OCI-M2 (cell line): ENCODE data around the gene RTTN.

ENCODE experiments used
- DNase-seq: peaks from one replicate; lab custom pipeline; 2025; ENCODE audit not compliant: unreplicated experiment; lab: John Stamatoyannopoulos, UW

RTTN gene

GRCh38 chr18:70197844-70198243, 7.6 kb downstream of the RTTN start:
- no peak for DNase-seq

- DNase-seq: no peak
These were observed 8.5 kb downstream of the RTTN start for GRCh38 chr18:70197026-70197425.

GRCh38 chr18:70195852-70196434, 9.5 kb downstream of the RTTN start:
- no peak for DNase-seq

- no peak for DNase-seq
These were observed 10.4 kb downstream of the RTTN start for GRCh38 chr18:70195014-70195614.

- no peak for DNase-seq
These were observed 11.1 kb downstream of the RTTN start for GRCh38 chr18:70194227-70194890.

- DNase-seq: no peak
These were observed 15.0 kb downstream of the RTTN start for GRCh38 chr18:70190529-70190928.

GRCh38 chr18:70188113-70188512, 17.4 kb downstream of the RTTN start:
- no peak for DNase-seq

GRCh38 chr18:70183441-70183840, 22.0 kb downstream of the RTTN start:
- no peak for DNase-seq

- DNase-seq: no peak
These were observed 22.9 kb downstream of the RTTN start for GRCh38 chr18:70182548-70182947.

- no peak for DNase-seq
These were observed 23.8 kb downstream of the RTTN start for GRCh38 chr18:70181725-70182124.

GRCh38 chr18:70181015-70181414, 24.5 kb downstream of the RTTN start:
- DNase-seq: no peak

- no peak for DNase-seq
These were observed 28.9 kb downstream of the RTTN start for GRCh38 chr18:70176537-70176936.

- no peak for DNase-seq
These were observed 30.3 kb downstream of the RTTN start for GRCh38 chr18:70175216-70175615.

- DNase-seq: no peak
These were observed 33.3 kb downstream of the RTTN start for GRCh38 chr18:70172225-70172624.

- DNase-seq: no peak
These were observed 35.7 kb downstream of the RTTN start for GRCh38 chr18:70169747-70170146.

GRCh38 chr18:70166668-70167067, 38.8 kb downstream of the RTTN start:
- no peak for DNase-seq

GRCh38 chr18:70165936-70166335, 39.6 kb downstream of the RTTN start:
- no peak for DNase-seq

GRCh38 chr18:70160073-70160678, 45.3 kb downstream of the RTTN start:
- no peak for DNase-seq

GRCh38 chr18:70158992-70159717, 46.3 kb downstream of the RTTN start:
- DNase-seq: no peak

GRCh38 chr18:70156886-70157285, 48.6 kb downstream of the RTTN start:
- no peak for DNase-seq

- no peak for DNase-seq
These were observed 50.8 kb downstream of the RTTN start for GRCh38 chr18:70154591-70155194.
